HepG2 (cell line): Measurements from ENCODE around the gene SLCO1B1.

ENCODE experiments used
- CTCF ChIP-seq: sonication (generic); formaldehyde crosslinking; IDR thresholded peaks from 2 replicates; pipeline ENCODE4 v1.5.0; 2020; ENCODE audit warnings: mild to moderate bottlenecking, missing genetic modification reagents, moderate library complexity
- DPF2 ChIP-seq: sonication (generic); formaldehyde crosslinking; IDR thresholded peaks from 2 replicates; pipeline ENCODE4 v1.4.0; 2020; ENCODE audit warnings: mild to moderate bottlenecking, low read depth, missing genetic modification reagents, borderline replicate concordance
- FOXO1 ChIP-seq: sonication (generic); formaldehyde crosslinking; IDR thresholded peaks from 2 replicates; pipeline ENCODE4 v1.4.0; 2020; ENCODE audit warnings: missing genetic modification reagents
- PBX3 ChIP-seq: sonication (generic); formaldehyde crosslinking; IDR thresholded peaks from 2 replicates; pipeline ENCODE4 v1.8.1; 2023; ENCODE audit warnings: missing genetic modification reagents, inconsistent platforms, borderline replicate concordance
- SNRNP70 ChIP-seq: fragments of 200-400 bp; formaldehyde crosslinking; IDR thresholded peaks from 2 replicates; pipeline ENCODE4 v1.6.1; 2017; ENCODE audit warnings: mild to moderate bottlenecking, low read depth, low read length, moderate library complexity
- TBL1XR1 ChIP-seq: fragments of 150-350 bp; IDR thresholded peaks from 2 replicates; pipeline ENCODE4 v1.6.1; 2014; ENCODE audit warnings: borderline replicate concordance, low read length; ENCODE audit not compliant: partially characterized antibody
- ZBTB8A ChIP-seq: sonication (generic); formaldehyde crosslinking; IDR thresholded peaks from 2 replicates; pipeline ENCODE4 v1.4.0; 2020; ENCODE audit warnings: mild to moderate bottlenecking, low read depth, missing genetic modification reagents, borderline replicate concordance
- ZFP82 ChIP-seq: sonication (generic); formaldehyde crosslinking; IDR thresholded peaks from 2 replicates; pipeline ENCODE4 v1.5.1; 2020; ENCODE audit warnings: mild to moderate bottlenecking, missing genetic modification reagents, borderline replicate concordance
- ZNF24 ChIP-seq: fragments of 450-650 bp; IDR thresholded peaks from 2 replicates; pipeline ENCODE4 v1.6.1; 2017; ENCODE audit warnings: antibody characterized with exemption, mild to moderate bottlenecking
- ZNF318 ChIP-seq: sonication (generic); formaldehyde crosslinking; IDR thresholded peaks from 2 replicates; pipeline ENCODE4 v1.4.0; 2020; ENCODE audit warnings: mild to moderate bottlenecking, missing genetic modification reagents
- ZNF34 ChIP-seq: sonication (generic); formaldehyde crosslinking; IDR thresholded peaks from 2 replicates; pipeline ENCODE4 v1.4.0; 2020; ENCODE audit warnings: mild to moderate bottlenecking, missing genetic modification reagents, borderline replicate concordance
- ZNF781 ChIP-seq: sonication (generic); formaldehyde crosslinking; IDR thresholded peaks from 2 replicates; pipeline ENCODE4 v1.5.1; 2020; ENCODE audit warnings: borderline replicate concordance, mild to moderate bottlenecking, missing genetic modification reagents; ENCODE audit errors: not compliant biosample characterization

GRCh38 chr12:21138016-21138415 is 7.0 kb downstream of the SLCO1B1 start:
- TF ChIP-seq ZNF24 (no peak), CTCF (no peak), SNRNP70 (no peak), PBX3 (CRISPR knock-in tag) (no peak), TBL1XR1 (no peak), ZNF34 (CRISPR knock-in tag) (no peak), ZNF781 (CRISPR knock-in tag) (no peak), ZFP82 (CRISPR knock-in tag) (no peak), ZNF318 (no peak), DPF2 (CRISPR knock-in tag) (no peak), FOXO1 (no peak), ZBTB8A (no peak)
